PC-3 (cell line): ENCODE data around the gene SYNPO2L. TPM values are rescaled to one million over a fixed set of nuclear protein-coding genes. Genes with fewer than 3 reads are reported as not detected.
"Not testable (repeated sequence)": the region's sequence is repeated elsewhere in the genome, so short reads cannot be mapped to it uniquely, and the experiment has no call there.

Experiments
- ATAC-seq: fragments of 200-7000 bp; cut with Tn5 transposase; 2 replicates; pipeline ENCODE4 v1.9.1; 2020; ENCODE audit warnings: mild to moderate bottlenecking, moderate library complexity
- BruUV-seq: library from RNA; stranded (reverse); fragments of 400-500 nt; replicated peaks from 2 replicates; lab custom pipeline; 2021; lab: Mats Ljungman, UMichigan
- CTCF ChIA-PET: fragments of 300-600 bp; sonication (Branson Sonifier 250); formaldehyde crosslinking; loops from one replicate; lab custom pipeline; 2022; ENCODE audit warnings: antibody characterized with exemption; lab: Charles Lee
- POLR2A ChIA-PET: fragments of 300-600 bp; sonication (Branson Sonifier 250); formaldehyde crosslinking; loops from one replicate; lab custom pipeline; 2022; ENCODE audit warnings: antibody characterized with exemption; ENCODE audit not compliant: unreplicated experiment; lab: Charles Lee
- DNase-seq: peaks from one replicate; pipeline ENCODE4 v3.0.0-alpha.2; 2015
- H2AFZ ChIP-seq: fragments of 300-600 bp; sonication (generic); 2 replicates; pipeline ENCODE4 v1.6.0; 2016; ENCODE audit warnings: antibody characterized with exemption, low read length
- H3F3A ChIP-seq: fragments of 300-600 bp; sonication (generic); one replicate; pipeline ENCODE4 v1.6.0; 2017; ENCODE audit warnings: antibody characterized with exemption, low read length, control low read depth, mild to moderate bottlenecking; ENCODE audit not compliant: unreplicated experiment
- H3K27ac ChIP-seq: fragments of 300-600 bp; sonication (generic); 2 replicates; pipeline ENCODE4 v1.5.1; 2016; ENCODE audit warnings: mild to moderate bottlenecking, low read length
- H3K27me3 ChIP-seq: fragments of 300-600 bp; sonication (generic); 2 replicates; pipeline ENCODE4 v1.6.1; 2016; ENCODE audit warnings: low read length, mixed read lengths
- H3K36me3 ChIP-seq: fragments of 300-600 bp; sonication (generic); 2 replicates; pipeline ENCODE4 v1.6.1; 2016; ENCODE audit warnings: low read depth, mixed run types, low read length, mixed read lengths
- H3K4me1 ChIP-seq: fragments of 300-600 bp; sonication (generic); 2 replicates; pipeline ENCODE4 v1.5.1; 2016; ENCODE audit warnings: low read length; ENCODE audit not compliant: insufficient read depth
- H3K4me2 ChIP-seq: fragments of 300-600 bp; sonication (generic); 2 replicates; pipeline ENCODE4 v1.6.0; 2016; ENCODE audit warnings: low read length
- H3K4me3 ChIP-seq: fragments of 300-600 bp; sonication (generic); 2 replicates; pipeline ENCODE4 v1.5.1; 2016; ENCODE audit warnings: mild to moderate bottlenecking, low read length, mixed read lengths
- H3K79me2 ChIP-seq: fragments of 300-600 bp; sonication (generic); 2 replicates; pipeline ENCODE4 v1.6.1; 2017; ENCODE audit warnings: low read length, mixed read lengths
- H3K9ac ChIP-seq: fragments of 300-600 bp; sonication (generic); 2 replicates; pipeline ENCODE4 v1.6.0; 2016; ENCODE audit warnings: mild to moderate bottlenecking, low read length
- H3K9me2 ChIP-seq: fragments of 300-600 bp; sonication (generic); replicated peaks from 2 replicates; pipeline ENCODE4 v1.6.1; 2016; ENCODE audit warnings: mixed run types, low read length, mixed read lengths
- H3K9me3 ChIP-seq: fragments of 300-600 bp; sonication (generic); 2 replicates; pipeline ENCODE4 v1.6.1; 2016; ENCODE audit warnings: low read length, mixed read lengths
- H4K20me1 ChIP-seq: fragments of 300-600 bp; sonication (generic); 2 replicates; pipeline ENCODE4 v1.6.1; 2016; ENCODE audit warnings: low read length, mixed read lengths
- CTCF ChIP-seq: fragments of 300-600 bp; sonication (generic); conservative IDR thresholded peaks from 2 replicates; pipeline ENCODE4 v1.5.1; 2017; ENCODE audit warnings: antibody characterized with exemption, low read depth, mild to moderate bottlenecking, low read length
- intact Hi-C: fragments of 100-400 bp; cut with micrococcal nuclease; formaldehyde crosslinking; loops from 2 replicates; pipeline ENCODE4 v1.9.0; 2023
- total RNA-seq: library from RNA; depleted of rRNA; stranded (reverse); fragments of >200 nt; gene quantifications from 2 replicates; pipeline ENCODE4 v1.2.3, GENCODE V29; 2014

SYNPO2L gene
- total RNA-seq, 1 experiment from 2014 or later = not detected

- H3K9ac ChIP-seq, BruUV-seq, intact Hi-C loops, H4K20me1 ChIP-seq, H3K27me3 ChIP-seq, H3K9me2 ChIP-seq, H3K9me3 ChIP-seq, H3K4me2 ChIP-seq, H3K79me2 ChIP-seq, POLR2A ChIA-PET, H3F3A ChIP-seq, ATAC-seq, H3K36me3 ChIP-seq, H3K4me3 ChIP-seq, H3K27ac ChIP-seq: not testable (repeated sequence)
- peak; percentile 45 for TF ChIP-seq CTCF
- CTCF ChIA-PET = interaction anchor here (0.6 kb wide), 1 partner anchor 79 kb away, joined by 3 read pairs; no protein-coding TSS in a partner anchor
- H3K4me1 ChIP-seq = peaks cover 32% of the 10 kb centered on the region
- peak; percentile 90 for DNase-seq
- H2AFZ ChIP-seq = peak overlapping the region; percentile 16; the same call in 1 of the 2 replicates
Observed at GRCh38 chr10:73664156-73665040, 8.6 kb upstream of the SYNPO2L start.

GRCh38 chr10:73663621-73664020 lies 7.8 kb upstream of the SYNPO2L start:
- ATAC-seq = peak; percentile 56; the same call in 1 of the 2 replicates
- not testable (repeated sequence) for H3K27ac ChIP-seq

GRCh38 chr10:73662705-73663104 lies 6.9 kb upstream of the SYNPO2L start:
- H4K20me1 ChIP-seq, intact Hi-C loops, ATAC-seq, H3K27ac ChIP-seq, CTCF ChIA-PET, POLR2A ChIA-PET, H3K4me2 ChIP-seq, DNase-seq, H3F3A ChIP-seq, H3K79me2 ChIP-seq, H2AFZ ChIP-seq, H3K9me3 ChIP-seq, H3K9me2 ChIP-seq, H3K4me3 ChIP-seq, H3K36me3 ChIP-seq, BruUV-seq, H3K27me3 ChIP-seq, H3K9ac ChIP-seq: not testable (repeated sequence)
- peaks cover 32% of the 10 kb centered on the region for H3K4me1 ChIP-seq

More at GRCh38 chr10:73663621-73664020, 7.8 kb upstream of the SYNPO2L start:
- CTCF ChIA-PET, H3K9me2 ChIP-seq, H3K9me3 ChIP-seq, H3K9ac ChIP-seq, H3K27me3 ChIP-seq, H3K36me3 ChIP-seq, H3K79me2 ChIP-seq, H4K20me1 ChIP-seq, intact Hi-C loops, H3F3A ChIP-seq, H3K4me3 ChIP-seq, BruUV-seq: not testable (repeated sequence)
- peak overlapping the region; percentile 16; the same call in 1 of the 2 replicates for H2AFZ ChIP-seq
- POLR2A ChIA-PET = interaction anchor here (0.6 kb wide), 1 partner anchor 213 kb away, joined by 4 read pairs; no protein-coding TSS in a partner anchor
- DNase-seq = peak; percentile 68
- peaks cover 32% of the 10 kb centered on the region for H3K4me1 ChIP-seq
- peak overlapping the region; percentile 4; the same call in 1 of the 2 replicates for H3K4me2 ChIP-seq
